Activated naive CD8-positive, alpha-beta T cell treated with anti-CD3 and anti-CD28 coated beads, Interleukin-2, amount 50 U/mL, for 16 hours (primary cell): ENCODE results near the gene RHBG.

Experiments
- DNase-seq: peaks from one replicate; pipeline ENCODE4 v3.0.0-alpha.2; 2020; ENCODE audit warnings: low read depth, low spot score

RHBG gene

GRCh38 chr1:156406251-156406650, 37.2 kb downstream of the RHBG start:
- DNase-seq, result no peak

- no peak for DNase-seq
Observed at GRCh38 chr1:156407344-156407743, 38.3 kb downstream of the RHBG start.

- no peak for DNase-seq
Observed at GRCh38 chr1:156407760-156408159, 38.7 kb downstream of the RHBG start.

- DNase-seq, result no peak
Observed at GRCh38 chr1:156409439-156409838, 40.4 kb downstream of the RHBG start.

- DNase-seq, result no peak
Observed at GRCh38 chr1:156410238-156410637, 41.2 kb downstream of the RHBG start.

GRCh38 chr1:156410740-156411139, 41.7 kb downstream of the RHBG start:
- DNase-seq, result no peak

GRCh38 chr1:156412653-156413321, 43.8 kb downstream of the RHBG start:
- DNase-seq, result no peak

GRCh38 chr1:156413391-156414246, 44.6 kb downstream of the RHBG start:
- DNase-seq, result no peak

- DNase-seq, result no peak
Observed at GRCh38 chr1:156414461-156415064, 45.6 kb downstream of the RHBG start.

GRCh38 chr1:156416993-156417392, 48.0 kb downstream of the RHBG start:
- DNase-seq, result no peak

- DNase-seq, result no peak
Observed at GRCh38 chr1:156417401-156418020, 48.5 kb downstream of the RHBG start.

- DNase-seq, result no peak
Observed at GRCh38 chr1:156418416-156419070, 49.5 kb downstream of the RHBG start.

- no peak for DNase-seq
Observed at GRCh38 chr1:156419854-156420204, 50.8 kb downstream of the RHBG start.

- DNase-seq, result no peak
Observed at GRCh38 chr1:156420205-156421061, 51.4 kb downstream of the RHBG start.

GRCh38 chr1:156421062-156421938, 52.3 kb downstream of the RHBG start:
- peak; percentile 37 for DNase-seq

GRCh38 chr1:156421939-156422601, 53.1 kb downstream of the RHBG start:
- DNase-seq, result no peak

GRCh38 chr1:156422602-156423091, 53.6 kb downstream of the RHBG start:
- DNase-seq, result no peak

GRCh38 chr1:156423422-156424352, 54.7 kb downstream of the RHBG start:
- DNase-seq, result no peak
